Adrenal gland (tissue), 5 donors: ENCODE data around the gene CRIP3.

Source experiments
- POLR2A ChIP-seq, 2 donors: fragments of 450-650 bp; IDR thresholded peaks; one replicate each; pipeline ENCODE4 v1.6.1; 2017; ENCODE audit warnings: antibody characterized with exemption in 2 of 2, mild to moderate bottlenecking in 2 of 2, moderate library complexity in 1 of 2
- TF ChIP-seq, protein P1 (sequence below), 6 experiments: fragments of 450-650 bp in 4 of 6; fragments of 200-600 bp in 2 of 6; sonication (generic) in 1 of 6; IDR thresholded peaks; 1 replicate in 5 of 6; 2 replicates in 1 of 6; pipeline versions ENCODE4 v1.5.1 to v1.8.0; 2016 to 2021; ENCODE audit warnings: antibody characterized with exemption in 6 of 6, mild to moderate bottlenecking in 2 of 6, moderate library complexity in 1 of 6
- donor health status: DM: no; HTN: no; CAD: no.

DNA sequence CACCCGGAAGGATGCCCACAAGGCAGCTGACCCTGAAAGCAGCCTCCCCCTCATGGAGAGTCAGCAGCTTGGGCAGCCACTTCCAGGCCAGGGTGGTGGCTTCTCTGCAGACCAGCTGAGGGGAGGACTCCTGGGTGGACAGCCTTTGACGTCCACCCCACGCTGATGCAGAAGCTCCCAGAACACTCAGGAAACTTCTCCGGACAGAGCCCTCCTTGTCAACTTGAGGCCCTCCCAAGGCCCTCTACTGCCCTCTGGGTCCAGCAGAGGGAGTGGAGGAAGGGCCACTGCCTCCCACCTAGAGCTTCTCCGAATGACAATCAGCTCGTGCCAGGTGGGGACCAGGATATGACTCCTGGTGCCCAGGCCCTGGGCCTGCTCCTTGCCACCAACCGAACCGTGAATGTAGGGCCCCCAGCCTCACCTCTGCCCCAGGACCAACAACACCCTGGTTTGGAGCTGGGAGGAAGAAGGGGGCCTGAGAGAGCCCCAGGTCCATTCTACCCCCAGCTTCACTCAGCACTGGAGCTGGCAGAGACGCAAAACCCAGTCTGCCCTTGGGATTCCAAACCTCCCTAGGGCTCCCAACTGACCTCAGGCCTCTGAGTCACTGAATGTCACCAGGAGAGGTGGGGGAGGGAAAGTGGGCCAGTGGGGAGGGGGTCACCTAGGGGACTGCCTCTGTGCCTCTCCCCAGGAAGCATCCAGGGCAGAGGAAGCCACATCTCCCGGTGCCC, 21.5 kb downstream of the CRIP3 start:
- TF ChIP-seq, protein P1, sequence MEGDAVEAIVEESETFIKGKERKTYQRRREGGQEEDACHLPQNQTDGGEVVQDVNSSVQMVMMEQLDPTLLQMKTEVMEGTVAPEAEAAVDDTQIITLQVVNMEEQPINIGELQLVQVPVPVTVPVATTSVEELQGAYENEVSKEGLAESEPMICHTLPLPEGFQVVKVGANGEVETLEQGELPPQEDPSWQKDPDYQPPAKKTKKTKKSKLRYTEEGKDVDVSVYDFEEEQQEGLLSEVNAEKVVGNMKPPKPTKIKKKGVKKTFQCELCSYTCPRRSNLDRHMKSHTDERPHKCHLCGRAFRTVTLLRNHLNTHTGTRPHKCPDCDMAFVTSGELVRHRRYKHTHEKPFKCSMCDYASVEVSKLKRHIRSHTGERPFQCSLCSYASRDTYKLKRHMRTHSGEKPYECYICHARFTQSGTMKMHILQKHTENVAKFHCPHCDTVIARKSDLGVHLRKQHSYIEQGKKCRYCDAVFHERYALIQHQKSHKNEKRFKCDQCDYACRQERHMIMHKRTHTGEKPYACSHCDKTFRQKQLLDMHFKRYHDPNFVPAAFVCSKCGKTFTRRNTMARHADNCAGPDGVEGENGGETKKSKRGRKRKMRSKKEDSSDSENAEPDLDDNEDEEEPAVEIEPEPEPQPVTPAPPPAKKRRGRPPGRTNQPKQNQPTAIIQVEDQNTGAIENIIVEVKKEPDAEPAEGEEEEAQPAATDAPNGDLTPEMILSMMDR (IDR thresholded peaks at IDR 0.05) = no peak
- no peak for TF ChIP-seq POLR2A (IDR thresholded peaks at IDR 0.05)
